ENCODE results near the gene METTL15.
"Not testable (repeated sequence)": the region's sequence is repeated elsewhere in the genome, so short reads cannot be mapped to it uniquely, and the experiment has no call there.

GRCh38 chr11:28272247-28272646 is 164.1 kb downstream of the METTL15 start:
- not testable (repeated sequence) for TF ChIP-seq POLR2A (IDR thresholded peaks at IDR 0.05; ENCODE audit: low read length); GATA1 (IDR thresholded peaks at IDR 0.05; ENCODE audit: low read depth, low read length)
